Activated T-cell treated with anti-CD3 and anti-CD28 coated beads, Interleukin-2, amount 50 U/mL, for 48 hours (primary cell): ENCODE measurements around the gene IL11.
"Not testable (repeated sequence)": the region's sequence is repeated elsewhere in the genome, so short reads cannot be mapped to it uniquely, and the experiment has no call there.

Experiments
- DNase-seq, 2 experiments: peaks; one replicate each; pipeline ENCODE4 v3.0.0-alpha.2; 2020

The IL11 gene

GRCh38 chr19:55370305-55370988 lies at the start of gene IL11:
Gene IL11 (minus strand): TSS chr19:55370463. CDS start chr19:55370310, 153 bp downstream.
- no peak for DNase-seq

GRCh38 chr19:55419624-55420236 lies 49.5 kb upstream of the IL11 start:
- no peak for DNase-seq

GRCh38 chr19:55419103-55419502 lies 48.8 kb upstream of the IL11 start:
- DNase-seq = no peak

- peak; percentile 56 to 60 for DNase-seq
Measured at GRCh38 chr19:55418185-55418584, 47.9 kb upstream of the IL11 start.

GRCh38 chr19:55410168-55410567 lies 39.9 kb upstream of the IL11 start:
- DNase-seq = no peak

GRCh38 chr19:55409179-55409578 lies 38.9 kb upstream of the IL11 start:
- DNase-seq = not testable (repeated sequence)

- no peak for DNase-seq
Measured at GRCh38 chr19:55408533-55408872, 38.2 kb upstream of the IL11 start.

GRCh38 chr19:55407800-55408532 lies 37.7 kb upstream of the IL11 start:
- DNase-seq = peak; percentile 96

- not testable (repeated sequence) for DNase-seq
Measured at GRCh38 chr19:55407550-55407799, 37.2 kb upstream of the IL11 start, which contains the start of gene UBE2S. Gene UBE2S (minus strand): TSS chr19:55407788. CDS start chr19:55407589, 199 bp downstream.

GRCh38 chr19:55406826-55407549 lies 36.7 kb upstream of the IL11 start:
- peak in 1 of 2 experiments; percentile 34 for DNase-seq

- no peak for DNase-seq
Measured at GRCh38 chr19:55406091-55406825, 36.0 kb upstream of the IL11 start.

- DNase-seq = no peak
Measured at GRCh38 chr19:55405638-55406037, 35.4 kb upstream of the IL11 start.

- DNase-seq = no peak
Measured at GRCh38 chr19:55402509-55402908, 32.2 kb upstream of the IL11 start.

GRCh38 chr19:55401390-55401789 lies 31.1 kb upstream of the IL11 start:
- DNase-seq = not testable (repeated sequence)

- DNase-seq = no peak
Measured at GRCh38 chr19:55400281-55401087, 30.2 kb upstream of the IL11 start.

- no peak for DNase-seq
Measured at GRCh38 chr19:55398200-55398925, 28.1 kb upstream of the IL11 start.

- DNase-seq = no peak
Measured at GRCh38 chr19:55392820-55393761, 22.8 kb upstream of the IL11 start.

GRCh38 chr19:55391702-55392615 lies 21.7 kb upstream of the IL11 start:
- no peak for DNase-seq

GRCh38 chr19:55391191-55391670 lies 21.0 kb upstream of the IL11 start:
- DNase-seq = peak in 1 of 2 experiments; percentile 56
